H9 (cell line): Measurements from ENCODE around the gene TXLNG. TPM values are rescaled to one million over a fixed set of nuclear protein-coding genes. Genes with fewer than 3 reads are reported as not detected.

ENCODE experiments used
- DNase-seq: peaks from one replicate; pipeline ENCODE4 v3.0.0-alpha.2; 2017
- H2AFZ ChIP-seq: one replicate; pipeline ENCODE4 v1.6.1; 2013; ENCODE audit warnings: mild to moderate bottlenecking, low read length, control low read depth, moderate library complexity
- H2AK5ac ChIP-seq: 2 replicates; pipeline ENCODE4 v1.6.1; 2013; ENCODE audit warnings: low read length, control low read depth, mixed read lengths; ENCODE audit not compliant: insufficient read length
- H2BK120ac ChIP-seq: one replicate; pipeline ENCODE4 v1.6.1; 2013; ENCODE audit warnings: low read depth, mild to moderate bottlenecking, low read length, control low read depth, inconsistent platforms; ENCODE audit not compliant: poor library complexity, severe bottlenecking
- H2BK12ac ChIP-seq: 2 replicates; pipeline ENCODE4 v1.6.1; 2013; ENCODE audit warnings: low read length, control low read depth, mixed read lengths, low read depth; ENCODE audit not compliant: insufficient read length
- H2BK15ac ChIP-seq: 2 replicates; pipeline ENCODE4 v1.6.1; 2013; ENCODE audit warnings: low read depth, low read length, control low read depth
- H2BK20ac ChIP-seq: one replicate; pipeline ENCODE4 v1.6.1; 2013; ENCODE audit warnings: low read depth, mild to moderate bottlenecking, low read length, control low read depth, inconsistent platforms; ENCODE audit not compliant: poor library complexity, severe bottlenecking
- H2BK5ac ChIP-seq: 2 replicates; pipeline ENCODE4 v1.6.1; 2013; ENCODE audit warnings: low read length, control low read depth, mixed read lengths; ENCODE audit not compliant: insufficient read length
- H3K14ac ChIP-seq: 2 replicates; pipeline ENCODE4 v1.6.1; 2013; ENCODE audit warnings: low read length, control low read depth; ENCODE audit not compliant: insufficient read depth
- H3K18ac ChIP-seq: 2 replicates; pipeline ENCODE4 v1.6.1; 2013; ENCODE audit warnings: low read depth, mild to moderate bottlenecking, mixed read lengths, low read length, control low read depth; ENCODE audit not compliant: insufficient read length
- H3K23ac ChIP-seq: 2 replicates; pipeline ENCODE4 v1.6.1; 2013; ENCODE audit warnings: low read length, control low read depth, mixed read lengths, low read depth; ENCODE audit not compliant: insufficient read length
- H3K23me2 ChIP-seq: 2 replicates; pipeline ENCODE4 v1.6.1; 2013; ENCODE audit warnings: low read depth, mild to moderate bottlenecking, mixed read lengths, low read length, control low read depth; ENCODE audit not compliant: insufficient read length, poor library complexity, severe bottlenecking
- H3K27ac ChIP-seq: 2 replicates; pipeline ENCODE4 v1.5.1; 2013; ENCODE audit warnings: low read length, control low read depth, mixed read lengths, low read depth; ENCODE audit not compliant: insufficient read length
- H3K27me3 ChIP-seq: 2 replicates; pipeline ENCODE4 v1.6.1; 2013; ENCODE audit warnings: low read length, control low read depth, inconsistent platforms; ENCODE audit not compliant: insufficient read depth
- H3K4ac ChIP-seq: 2 replicates; pipeline ENCODE4 v1.6.1; 2013; ENCODE audit warnings: low read depth, mild to moderate bottlenecking, control low read depth, inconsistent platforms, low read length, moderate library complexity
- H3K4me1 ChIP-seq: 2 replicates; pipeline ENCODE4 v1.6.1; 2013; ENCODE audit warnings: low read length, control low read depth, inconsistent platforms; ENCODE audit not compliant: insufficient read depth
- H3K4me2 ChIP-seq: 2 replicates; pipeline ENCODE4 v1.6.1; 2013; ENCODE audit warnings: low read length, control low read depth, mixed read lengths; ENCODE audit not compliant: insufficient read length, insufficient read depth
- H3K56ac ChIP-seq: 2 replicates; pipeline ENCODE4 v1.6.1; 2013; ENCODE audit warnings: low read depth, mild to moderate bottlenecking, mixed read lengths, low read length, control low read depth; ENCODE audit not compliant: insufficient read length
- H3K79me1 ChIP-seq: 2 replicates; pipeline ENCODE4 v1.6.1; 2013; ENCODE audit warnings: low read depth, mild to moderate bottlenecking, moderate library complexity, low read length, control low read depth, inconsistent platforms; ENCODE audit not compliant: insufficient read depth, poor library complexity, severe bottlenecking
- H3K79me2 ChIP-seq: 2 replicates; pipeline ENCODE4 v1.6.1; 2013; ENCODE audit warnings: low read length, control low read depth, inconsistent platforms; ENCODE audit not compliant: insufficient read depth
- H3K9ac ChIP-seq: 2 replicates; pipeline ENCODE4 v1.6.1; 2013; ENCODE audit warnings: low read length, control low read depth, mixed read lengths; ENCODE audit not compliant: insufficient read length; ENCODE audit errors: extremely low read depth
- H3K9me3 ChIP-seq: one replicate; pipeline ENCODE4 v1.6.1; 2013; ENCODE audit warnings: low read depth, low read length, inconsistent platforms; ENCODE audit not compliant: control insufficient read depth
- H3T11ph ChIP-seq: one replicate; pipeline ENCODE4 v1.6.1; 2013; ENCODE audit warnings: mild to moderate bottlenecking, low read length, control low read depth, inconsistent platforms
- H4K20me1 ChIP-seq: one replicate; pipeline ENCODE4 v1.6.1; 2013; ENCODE audit not compliant: control insufficient read depth, insufficient read length, insufficient read depth
- H4K5ac ChIP-seq: 2 replicates; pipeline ENCODE4 v1.6.1; 2013; ENCODE audit warnings: low read depth, mild to moderate bottlenecking, mixed read lengths, low read length, control low read depth; ENCODE audit not compliant: insufficient read length
- H4K8ac ChIP-seq: replicated peaks from 2 replicates; pipeline ENCODE4 v1.6.1; 2013; ENCODE audit warnings: low read length, control low read depth, mixed read lengths, low read depth; ENCODE audit not compliant: insufficient read length
- H4K91ac ChIP-seq: 2 replicates; pipeline ENCODE4 v1.6.1; 2013; ENCODE audit warnings: low read depth, mild to moderate bottlenecking, moderate library complexity, mixed read lengths, low read length, control low read depth; ENCODE audit not compliant: insufficient read length
- H3K27ac Mint-ChIP-seq, 3 experiments: 2 replicates in 2 of 3; 3 replicates in 1 of 3; pipeline ENCODE4 v1.8.0; 2020 to 2021; ENCODE audit warnings: mixed read lengths in 3 of 3, mild to moderate bottlenecking in 1 of 3, moderate library complexity in 1 of 3
- H3K27me3 Mint-ChIP-seq: 2 replicates; pipeline ENCODE4 v1.8.0; 2021; ENCODE audit warnings: low read depth, mild to moderate bottlenecking, moderate library complexity, mixed read lengths
- H3K36me3 Mint-ChIP-seq, 3 experiments: 2 replicates in 2 of 3; 3 replicates in 1 of 3; pipeline ENCODE4 v1.8.0; 2020 to 2021; ENCODE audit warnings: low read depth in 3 of 3, mixed read lengths in 3 of 3; ENCODE audit not compliant: insufficient read depth in 1 of 3
- H3K4me1 Mint-ChIP-seq, 2 experiments: 2 replicates each; pipeline ENCODE4 v1.8.0; 2020; ENCODE audit warnings: mixed read lengths in 2 of 2
- H3K4me3 Mint-ChIP-seq, 2 experiments: 2 replicates in 1 of 2; 3 replicates in 1 of 2; pipeline ENCODE4 v1.8.0; 2020 to 2021; ENCODE audit warnings: mild to moderate bottlenecking in 2 of 2, mixed read lengths in 2 of 2, moderate library complexity in 1 of 2
- H3K9me3 Mint-ChIP-seq, 2 experiments: 2 replicates in 1 of 2; 3 replicates in 1 of 2; pipeline ENCODE4 v1.8.0; 2020; ENCODE audit warnings: mild to moderate bottlenecking in 2 of 2, mixed read lengths in 2 of 2, moderate library complexity in 1 of 2
- WGBS: extraction: QIAGEN DNeasy Blood & Tissue Kit; methylation state at CpG from one replicate; pipeline ENCODE4 v1.1.7; 2013; ENCODE audit warnings: missing lambda C conversion rate, low lambda C conversion rate, mixed read lengths; ENCODE audit not compliant: insufficient read length; ENCODE audit errors: extremely low coverage; 5-methylcytosine and 5-hydroxymethylcytosine counted together
- total RNA-seq: library from RNA; stranded (reverse); gene quantifications from 2 replicates; pipeline ENCODE4 v1.2.1, GENCODE V29; 2021
- TF ChIP-seq, protein P1 (sequence below): fragments of 200-600 bp; sonication (generic); conservative IDR thresholded peaks from 3 replicates; pipeline ENCODE4 v1.8.0; 2021; ENCODE audit warnings: antibody characterized with exemption, mild to moderate bottlenecking

Gene TXLNG
- total RNA-seq, 1 experiment from 2014 or later, result 90.7 TPM

DNA sequence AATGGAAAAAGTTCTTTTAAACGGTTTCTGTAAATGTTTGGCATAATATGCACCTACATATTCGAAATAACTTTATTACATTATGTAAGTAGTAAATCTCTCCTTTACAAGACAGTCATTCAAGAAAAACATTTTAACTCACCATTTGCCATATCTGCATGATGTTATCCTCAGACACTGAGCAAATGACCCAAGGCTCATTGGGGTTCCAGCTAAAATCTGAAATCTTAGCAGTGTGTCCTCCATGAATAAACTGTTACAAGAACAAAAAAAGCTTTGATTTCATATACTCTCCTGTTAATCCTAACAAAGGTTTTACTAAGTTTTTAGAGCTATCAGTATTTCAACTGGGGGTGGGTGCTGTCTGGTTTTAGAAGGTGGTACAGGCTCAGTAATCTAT is 59.4 kb downstream of the TXLNG start:
- Histone ChIP-seq H4K5ac (no peak overlapping the region), H3K79me2 (no peaks in the 10 kb centered on the region), H4K8ac (no peak overlapping the region), H3K18ac (no peak overlapping the region), H3K23ac (no peak overlapping the region), H4K91ac (no peak overlapping the region), H3K9me3 (no peaks in the 10 kb centered on the region), H3K56ac (no peak overlapping the region), H3K27ac (peak overlapping the region; percentile 39), H2BK5ac (no peak overlapping the region), H4K20me1 (no peaks in the 10 kb centered on the region), H2BK12ac (no peak overlapping the region), H3K4me2 (no peak overlapping the region), H3K4ac (no peak overlapping the region), H3K27me3 (no peaks in the 10 kb centered on the region), H3K23me2 (no peaks in the 10 kb centered on the region), H2BK15ac (no peak overlapping the region), H3K14ac (no peak overlapping the region), H3K79me1 (no peaks in the 10 kb centered on the region), H3K4me1 (0 out of 2 replicates have a peak, but pooled peaks cover 5% of the 10 kb centered on the region), H3K9ac (no peak overlapping the region), H3T11ph (no peak overlapping the region), H2BK20ac (no peak overlapping the region), H2AFZ (no peak overlapping the region), H2AK5ac (no peak overlapping the region), H2BK120ac (no peak overlapping the region)
- TF ChIP-seq, protein P1, sequence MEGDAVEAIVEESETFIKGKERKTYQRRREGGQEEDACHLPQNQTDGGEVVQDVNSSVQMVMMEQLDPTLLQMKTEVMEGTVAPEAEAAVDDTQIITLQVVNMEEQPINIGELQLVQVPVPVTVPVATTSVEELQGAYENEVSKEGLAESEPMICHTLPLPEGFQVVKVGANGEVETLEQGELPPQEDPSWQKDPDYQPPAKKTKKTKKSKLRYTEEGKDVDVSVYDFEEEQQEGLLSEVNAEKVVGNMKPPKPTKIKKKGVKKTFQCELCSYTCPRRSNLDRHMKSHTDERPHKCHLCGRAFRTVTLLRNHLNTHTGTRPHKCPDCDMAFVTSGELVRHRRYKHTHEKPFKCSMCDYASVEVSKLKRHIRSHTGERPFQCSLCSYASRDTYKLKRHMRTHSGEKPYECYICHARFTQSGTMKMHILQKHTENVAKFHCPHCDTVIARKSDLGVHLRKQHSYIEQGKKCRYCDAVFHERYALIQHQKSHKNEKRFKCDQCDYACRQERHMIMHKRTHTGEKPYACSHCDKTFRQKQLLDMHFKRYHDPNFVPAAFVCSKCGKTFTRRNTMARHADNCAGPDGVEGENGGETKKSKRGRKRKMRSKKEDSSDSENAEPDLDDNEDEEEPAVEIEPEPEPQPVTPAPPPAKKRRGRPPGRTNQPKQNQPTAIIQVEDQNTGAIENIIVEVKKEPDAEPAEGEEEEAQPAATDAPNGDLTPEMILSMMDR, result no peak
- no CpG with 5 or more reads among the region's 2 CpGs for WGBS
- H3K27me3 Mint-ChIP-seq, result no peaks in the 10 kb centered on the region
- peaks cover 19 to 29% of the 10 kb centered on the region in 2 experiments for H3K4me1 Mint-ChIP-seq
- H3K9me3 Mint-ChIP-seq, result no peaks in the 10 kb centered on the region
- H3K27ac Mint-ChIP-seq, result peak overlapping the region in 1 of 3 experiments; percentile 45; a peak in 2 of 7 replicates
- DNase-seq, result no peak
- H3K4me3 Mint-ChIP-seq, result no peak overlapping the region
- peaks cover 57 to 93% (median 91%) of the 10 kb centered on the region in 3 experiments; a peak in 6 of 7 replicates for H3K36me3 Mint-ChIP-seq
